K562 (cell line): Measurements from ENCODE around the gene ALDH18A1. TPM values are rescaled to one million over a fixed set of nuclear protein-coding genes. Genes with fewer than 3 reads are reported as not detected.

Experiments used
- ATAC-seq: fragments of 200-7000 bp; cut with Tn5 transposase; 3 replicates; pipeline ENCODE4 v1.9.1; 2020; ENCODE audit warnings: moderate library complexity
- BruUV-seq: library from RNA; stranded (reverse); fragments of 400-500 nt; replicated peaks from 2 replicates; lab custom pipeline; 2021; lab: Mats Ljungman, UMichigan
- CTCF ChIA-PET: fragments of 300-600 bp; formaldehyde crosslinking; extraction: SDS; loops from one replicate; lab custom pipeline; 2021; ENCODE audit warnings: low intra/inter-chr PET ratio; lab: Yijun Ruan, JAX
- POLR2A ChIA-PET: fragments of 300-600, 350-650 bp; sonication (Branson Sonifier 250); formaldehyde crosslinking; extraction: SDS; loops from one replicate; lab custom pipeline; 2021; ENCODE audit warnings: antibody characterized with exemption, inconsistent platforms; lab: Yijun Ruan, JAX
- DNase-seq, 4 experiments: peaks; one replicate each; pipeline versions ENCODE4 v3.0.0 to v3.0.0-alpha.2; 2011 to 2018; ENCODE audit warnings: low spot score in 3 of 4, mixed read lengths in 3 of 4; ENCODE audit errors: extremely low read depth in 1 of 4
- FAIRE-seq: peaks from 2 replicates; lab custom pipeline; 2011; peaks lifted over from hg19 to GRCh38; lab: Jason Lieb, UNC
- H2AFZ ChIP-seq: 2 replicates; pipeline ENCODE4 v1.6.0; 2011; ENCODE audit warnings: low read depth, low read length, control low read depth, inconsistent platforms
- H3K27ac ChIP-seq: fragments of 200-600 bp; 3 replicates; pipeline ENCODE4 v1.8.0; 2011; ENCODE audit warnings: low read depth, mild to moderate bottlenecking, control low read depth, inconsistent platforms, low read length, moderate library complexity, mixed read lengths; ENCODE audit errors: extremely low read depth
- H3K27me3 ChIP-seq, 2 experiments: fragments of 300-600 bp in 1 of 2; 2 replicates in 1 of 2; 3 replicates in 1 of 2; pipeline versions ENCODE4 v1.6.0 to v1.8.0; 2011; ENCODE audit warnings: inconsistent platforms in 2 of 2, low read length in 2 of 2, mild to moderate bottlenecking in 1 of 2, mixed read lengths in 1 of 2, moderate library complexity in 1 of 2; ENCODE audit not compliant: control insufficient read depth in 2 of 2, insufficient read depth in 2 of 2
- H3K36me3 ChIP-seq: fragments of 300-600 bp; 3 replicates; pipeline ENCODE4 v1.8.0; 2011; ENCODE audit warnings: mild to moderate bottlenecking, low read length, inconsistent platforms; ENCODE audit not compliant: control insufficient read depth, insufficient read depth
- H3K4me1 ChIP-seq, 2 experiments: fragments of 200-600 bp in 1 of 2; replicated peaks in 1 of 2; 2 replicates in 1 of 2; 3 replicates in 1 of 2; pipeline versions ENCODE4 v1.5.1 to v1.8.0; 2011; ENCODE audit warnings: inconsistent platforms in 2 of 2, low read length in 2 of 2, mild to moderate bottlenecking in 1 of 2, mixed read lengths in 1 of 2, moderate library complexity in 1 of 2; ENCODE audit not compliant: control insufficient read depth in 2 of 2, insufficient read depth in 2 of 2
- H3K4me2 ChIP-seq: 2 replicates; pipeline ENCODE4 v1.6.1; 2011; ENCODE audit warnings: low read length, control low read depth, inconsistent platforms, mixed read lengths; ENCODE audit not compliant: insufficient read depth
- H3K4me3 ChIP-seq: fragments of 200-600 bp; sonication (generic), shearing (Covaris generic); 2 replicates; pipeline ENCODE4 v1.5.1; 2016; ENCODE audit warnings: control low read depth, inconsistent platforms
- H3K79me2 ChIP-seq: fragments of 200-600 bp; 3 replicates; pipeline ENCODE4 v1.8.0; 2011; ENCODE audit warnings: low read length, inconsistent platforms; ENCODE audit not compliant: control insufficient read depth, insufficient read depth
- H3K9ac ChIP-seq, 2 experiments: 2 replicates each; pipeline versions ENCODE4 v1.6.0 to v1.6.1; 2011; ENCODE audit warnings: low read depth in 2 of 2, low read length in 2 of 2, control low read depth in 1 of 2, inconsistent platforms in 1 of 2, mild to moderate bottlenecking in 1 of 2, mixed read lengths in 1 of 2; ENCODE audit not compliant: insufficient read depth in 1 of 2
- H3K9me1 ChIP-seq: one replicate; pipeline ENCODE4 v1.6.0; 2011; ENCODE audit warnings: inconsistent platforms, mild to moderate bottlenecking, low read length, moderate library complexity; ENCODE audit not compliant: control insufficient read depth, insufficient read depth
- H3K9me3 ChIP-seq: replicated peaks from 2 replicates; pipeline ENCODE4 v1.5.1; 2011; ENCODE audit warnings: low read depth, low read length, inconsistent platforms; ENCODE audit not compliant: control insufficient read depth, insufficient read depth
- H4K20me1 ChIP-seq: replicated peaks from 2 replicates; pipeline ENCODE4 v1.6.1; 2011; ENCODE audit warnings: low read length, inconsistent platforms, mixed read lengths; ENCODE audit not compliant: control insufficient read depth, insufficient read depth
- ATF3 ChIP-seq, 2 experiments: fragments of 450-650 bp in 1 of 2; sonication (generic) in 1 of 2; formaldehyde crosslinking in 1 of 2; IDR thresholded peaks in 1 of 2; conservative IDR thresholded peaks in 1 of 2; 2 replicates each; pipeline versions ENCODE4 v1.6.1 to v1.8.1; 2016 to 2023; ENCODE audit warnings: mild to moderate bottlenecking in 2 of 2, moderate library complexity in 2 of 2, inconsistent platforms in 1 of 2, missing genetic modification reagents in 1 of 2
- HIVEP1 ChIP-seq: fragments of 250-450 bp; sonication (Bioruptor Pico); IDR thresholded peaks from 2 replicates; pipeline ENCODE4 v1.4.0; 2020; ENCODE audit warnings: mild to moderate bottlenecking
- NELFE ChIP-seq: IDR thresholded peaks from 2 replicates; pipeline ENCODE4 v1.6.1; 2011; ENCODE audit warnings: mild to moderate bottlenecking; ENCODE audit not compliant: insufficient read depth, insufficient read length
- NFYB ChIP-seq: IDR thresholded peaks from 2 replicates; pipeline ENCODE4 v1.6.1; 2011; ENCODE audit warnings: mild to moderate bottlenecking, moderate library complexity; ENCODE audit not compliant: insufficient read length; ENCODE audit errors: extremely low read depth
- PHTF2 ChIP-seq: fragments of 250-450 bp; sonication (Bioruptor Pico); IDR thresholded peaks from 2 replicates; pipeline ENCODE4 v1.5.0; 2021; ENCODE audit warnings: mild to moderate bottlenecking
- RFX7 ChIP-seq: fragments of 250-450 bp; sonication (Bioruptor Pico); IDR thresholded peaks from 2 replicates; pipeline ENCODE4 v1.5.1; 2021; ENCODE audit warnings: mild to moderate bottlenecking
- TSC22D4 ChIP-seq: fragments of 450-650 bp; IDR thresholded peaks from 2 replicates; pipeline ENCODE4 v1.6.1; 2016; ENCODE audit warnings: missing genetic modification characterization, missing biosample characterization, control low read depth
- XRCC3 ChIP-seq: fragments of 450-650 bp; IDR thresholded peaks from 2 replicates; pipeline ENCODE4 v1.6.1; 2017; ENCODE audit warnings: mild to moderate bottlenecking, moderate library complexity
- ZNF695 ChIP-seq: fragments of 450-650 bp; formaldehyde crosslinking; IDR thresholded peaks from 2 replicates; pipeline ENCODE4 v1.4.0; 2020; ENCODE audit warnings: mild to moderate bottlenecking, moderate library complexity
- ZNF79 ChIP-seq: fragments of 250-450 bp; sonication (Bioruptor Pico); IDR thresholded peaks from 2 replicates; pipeline ENCODE4 v1.4.0; 2020; ENCODE audit warnings: low read depth, mild to moderate bottlenecking, moderate library complexity
- ZSCAN32 ChIP-seq: fragments of 450-650 bp; formaldehyde crosslinking; IDR thresholded peaks from 2 replicates; pipeline ENCODE4 v1.4.0; 2020; ENCODE audit warnings: mild to moderate bottlenecking, moderate library complexity
- WGBS: fragments of 100-300 bp; shearing (Covaris generic); methylation state at CpG from one replicate; pipeline ENCODE4 v1.1.6; 2016; ENCODE audit warnings: low coverage, mixed read lengths; ENCODE audit not compliant: insufficient coverage; ENCODE audit errors: missing lambda C conversion rate; 5-methylcytosine and 5-hydroxymethylcytosine counted together
- in situ Hi-C: fragments of 300-500 bp; cut with MboI; formaldehyde crosslinking; loops from 4 replicates; pipeline ENCODE4 v1.15.0; 2018; ENCODE audit warnings: inconsistent platforms, mixed read lengths
- intact Hi-C: fragments of 100-400 bp; cut with micrococcal nuclease; formaldehyde crosslinking; loops from 2 replicates; pipeline ENCODE4 v1.14.2; 2022
- polyA plus RNA-seq, 8 experiments: library from polyadenylated mRNA; depleted of rRNA in 4 of 8; stranded (reverse) in 5 of 8; unstranded in 3 of 8; fragments of >200 nt; fragmentation: Nextera tagmentation in 2 of 8; fragmentation: Illumina TruSeq in 1 of 8; extraction: Ambion mirVana in 2 of 8; extraction: Trizol in 1 of 8; gene quantifications; 2 replicates each; pipeline versions ENCODE4 v1.2.1 to v1.2.3, GENCODE V29; 2011 to 2014; ENCODE audit warnings: inconsistent platforms in 1 of 8, missing spikeins in 1 of 8
- total RNA-seq, 7 experiments: library from RNA; depleted of rRNA in 6 of 7; stranded (reverse); fragments of >200 nt in 6 of 7; fragmentation: Illumina TruSeq in 2 of 7; extraction: Trizol in 2 of 7; gene quantifications; 2 replicates each; pipeline versions ENCODE4 v1.2.1 to v1.2.3, GENCODE V29; 2011 to 2021; ENCODE audit warnings: low replicate concordance in 1 of 7

The ALDH18A1 gene
- total and polyA plus RNA-seq, 9 of the 15 experiments (the other 6 are each of a cell fraction or from before 2014, with no cell fraction given): 12.0 to 83.3 (median 43.8) TPM

- H3K4me1 ChIP-seq: no peaks in the 10 kb centered on the region
Measured at GRCh38 chr10:95637140-95637539, 19.4 kb downstream of the ALDH18A1 start.

More at GRCh38 chr10:95637140-95637539, 19.4 kb downstream of the ALDH18A1 start:
- ATAC-seq: no peak
- peaks cover 67% of the 10 kb centered on the region for H3K36me3 ChIP-seq
- FAIRE-seq: no peak
- no peak overlapping the region for H2AFZ ChIP-seq
- no peak overlapping the region for H3K4me2 ChIP-seq
- H3K4me3 ChIP-seq: no peak overlapping the region
- ChIA-PET CTCF (no interaction called here), POLR2A (no interaction called here)
- TF ChIP-seq ZNF695 (CRISPR knock-in tag) (no peak), ZNF79 (CRISPR knock-in tag) (no peak), NELFE (no peak), TSC22D4 (no peak), ATF3 (IDR thresholded peaks at IDR 0.05) (no peak), ATF3 (CRISPR knock-in tag; conservative IDR thresholded peaks at IDR 0.05) (no peak), NFYB (no peak), XRCC3 (no peak), HIVEP1 (CRISPR knock-in tag) (no peak), PHTF2 (CRISPR knock-in tag) (no peak), ZSCAN32 (CRISPR knock-in tag) (no peak), RFX7 (CRISPR knock-in tag) (no peak)
- H3K79me2 ChIP-seq: no peaks in the 10 kb centered on the region
- H3K27ac ChIP-seq: no peak overlapping the region
- in situ Hi-C loops (no loop called here), intact Hi-C loops (no loop called here)
- BruUV-seq: no TSS peak
- DNase-seq: no peak
- H3K9ac ChIP-seq: no peak overlapping the region
- no peaks in the 10 kb centered on the region for H3K9me1 ChIP-seq
- no peaks in the 10 kb centered on the region for H3K27me3 ChIP-seq
- H4K20me1 ChIP-seq: no peaks in the 10 kb centered on the region
- 96% methylated on average over 8 of the region's 10 CpGs for WGBS
- H3K9me3 ChIP-seq: no peaks in the 10 kb centered on the region
